Suprapubic skin (tissue), 3 donors: Measurements from ENCODE around the gene ZNF408.

ENCODE experiments used
- POLR2A ChIP-seq, 2 donors: fragments of 450-650 bp; IDR thresholded peaks; one replicate each; pipeline ENCODE4 v1.6.1; 2017; ENCODE audit warnings: antibody characterized with exemption in 2 of 2, mild to moderate bottlenecking in 2 of 2, moderate library complexity in 2 of 2
- TF ChIP-seq, protein P1 (sequence below), 2 donors: fragments of 200-600 bp in 1 of 2; fragments of 450-650 bp in 1 of 2; sonication (generic) in 1 of 2; IDR thresholded peaks; one replicate each; pipeline ENCODE4 v1.5.1; 2016 to 2019; ENCODE audit warnings: antibody characterized with exemption in 2 of 2, mild to moderate bottlenecking in 1 of 2, moderate library complexity in 1 of 2

DNA sequence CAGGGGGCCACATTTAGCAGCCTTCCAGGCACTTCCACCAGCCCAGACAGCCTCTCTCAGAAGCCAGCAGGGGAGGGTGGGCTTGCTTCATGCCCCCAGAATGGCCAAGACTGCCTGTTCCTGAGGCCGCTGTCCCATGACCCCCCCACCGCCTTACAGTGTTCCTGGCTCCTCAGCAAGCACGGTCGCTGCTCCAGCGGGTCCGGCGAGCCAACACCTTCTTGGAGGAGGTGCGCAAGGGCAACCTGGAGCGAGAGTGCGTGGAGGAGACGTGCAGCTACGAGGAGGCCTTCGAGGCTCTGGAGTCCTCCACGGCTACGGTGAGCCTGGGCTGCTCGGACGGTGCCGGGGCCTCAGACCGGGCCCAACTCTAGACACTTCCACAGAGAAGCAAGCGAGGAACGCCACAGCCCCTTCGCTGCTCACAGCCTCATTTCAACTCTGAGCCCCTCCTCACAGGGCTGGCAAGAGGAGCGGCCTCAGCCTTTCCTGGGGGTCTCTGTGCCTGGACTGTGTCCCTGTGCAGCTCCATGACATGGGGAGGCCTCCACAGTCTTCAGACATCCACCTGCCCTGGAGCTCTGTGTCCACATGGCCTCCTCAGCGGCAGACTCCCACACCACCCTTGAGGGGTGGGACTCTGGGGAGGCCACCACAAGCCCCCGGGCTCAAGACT, 18.9 kb downstream of the ZNF408 start:
- TF ChIP-seq, protein P1, sequence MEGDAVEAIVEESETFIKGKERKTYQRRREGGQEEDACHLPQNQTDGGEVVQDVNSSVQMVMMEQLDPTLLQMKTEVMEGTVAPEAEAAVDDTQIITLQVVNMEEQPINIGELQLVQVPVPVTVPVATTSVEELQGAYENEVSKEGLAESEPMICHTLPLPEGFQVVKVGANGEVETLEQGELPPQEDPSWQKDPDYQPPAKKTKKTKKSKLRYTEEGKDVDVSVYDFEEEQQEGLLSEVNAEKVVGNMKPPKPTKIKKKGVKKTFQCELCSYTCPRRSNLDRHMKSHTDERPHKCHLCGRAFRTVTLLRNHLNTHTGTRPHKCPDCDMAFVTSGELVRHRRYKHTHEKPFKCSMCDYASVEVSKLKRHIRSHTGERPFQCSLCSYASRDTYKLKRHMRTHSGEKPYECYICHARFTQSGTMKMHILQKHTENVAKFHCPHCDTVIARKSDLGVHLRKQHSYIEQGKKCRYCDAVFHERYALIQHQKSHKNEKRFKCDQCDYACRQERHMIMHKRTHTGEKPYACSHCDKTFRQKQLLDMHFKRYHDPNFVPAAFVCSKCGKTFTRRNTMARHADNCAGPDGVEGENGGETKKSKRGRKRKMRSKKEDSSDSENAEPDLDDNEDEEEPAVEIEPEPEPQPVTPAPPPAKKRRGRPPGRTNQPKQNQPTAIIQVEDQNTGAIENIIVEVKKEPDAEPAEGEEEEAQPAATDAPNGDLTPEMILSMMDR (IDR thresholded peaks at IDR 0.05): no peak
- TF ChIP-seq POLR2A (IDR thresholded peaks at IDR 0.05): no peak
